Astrocyte of the spinal cord (primary cell): ENCODE measurements around the gene CYP17A1.

Experiments used
- DNase-seq: peaks from one replicate; pipeline ENCODE4 v3.0.0; 2011; ENCODE audit warnings: low read depth, low spot score
- H3K4me3 ChIP-seq: 2 replicates; pipeline ENCODE4 v1.5.1; 2011; ENCODE audit warnings: low read depth, mild to moderate bottlenecking, low read length, moderate library complexity
- in situ Hi-C: cut with HindIII; loops from 2 replicates; pipeline ENCODE4 v1.10.0; 2017; ENCODE audit warnings: low sequenced_read_pairs
- TF ChIP-seq, protein P1 (sequence below): IDR thresholded peaks from 2 replicates; pipeline ENCODE4 v1.5.1; 2012; ENCODE audit warnings: low read depth, mild to moderate bottlenecking, low read length, inconsistent platforms

The CYP17A1 gene

DNA sequence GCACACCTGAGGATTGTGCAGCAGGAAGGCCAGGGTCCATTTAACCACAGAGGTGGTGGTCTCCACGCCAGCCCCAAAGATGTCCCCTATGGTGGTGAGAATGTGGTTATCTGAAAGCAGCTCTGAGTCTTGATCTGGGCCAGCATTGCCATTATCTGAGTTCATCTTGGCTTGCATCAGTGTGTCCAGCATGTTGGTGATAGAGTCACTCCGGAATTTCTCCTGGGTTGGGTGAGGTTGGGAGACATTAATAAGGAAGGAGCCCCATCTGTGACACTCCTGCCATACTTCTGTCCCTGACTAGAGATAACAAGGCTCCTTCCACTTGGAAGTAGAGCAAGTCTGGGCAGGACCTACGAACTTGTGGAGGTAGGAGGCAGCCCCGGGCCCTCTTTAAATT, 4.2 kb downstream of the CYP17A1 start:
- TF ChIP-seq, protein P1, sequence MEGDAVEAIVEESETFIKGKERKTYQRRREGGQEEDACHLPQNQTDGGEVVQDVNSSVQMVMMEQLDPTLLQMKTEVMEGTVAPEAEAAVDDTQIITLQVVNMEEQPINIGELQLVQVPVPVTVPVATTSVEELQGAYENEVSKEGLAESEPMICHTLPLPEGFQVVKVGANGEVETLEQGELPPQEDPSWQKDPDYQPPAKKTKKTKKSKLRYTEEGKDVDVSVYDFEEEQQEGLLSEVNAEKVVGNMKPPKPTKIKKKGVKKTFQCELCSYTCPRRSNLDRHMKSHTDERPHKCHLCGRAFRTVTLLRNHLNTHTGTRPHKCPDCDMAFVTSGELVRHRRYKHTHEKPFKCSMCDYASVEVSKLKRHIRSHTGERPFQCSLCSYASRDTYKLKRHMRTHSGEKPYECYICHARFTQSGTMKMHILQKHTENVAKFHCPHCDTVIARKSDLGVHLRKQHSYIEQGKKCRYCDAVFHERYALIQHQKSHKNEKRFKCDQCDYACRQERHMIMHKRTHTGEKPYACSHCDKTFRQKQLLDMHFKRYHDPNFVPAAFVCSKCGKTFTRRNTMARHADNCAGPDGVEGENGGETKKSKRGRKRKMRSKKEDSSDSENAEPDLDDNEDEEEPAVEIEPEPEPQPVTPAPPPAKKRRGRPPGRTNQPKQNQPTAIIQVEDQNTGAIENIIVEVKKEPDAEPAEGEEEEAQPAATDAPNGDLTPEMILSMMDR, result no peak
- H3K4me3 ChIP-seq, result no peak overlapping the region
- in situ Hi-C loops, result no loop called here
- DNase-seq, result no peak

DNA sequence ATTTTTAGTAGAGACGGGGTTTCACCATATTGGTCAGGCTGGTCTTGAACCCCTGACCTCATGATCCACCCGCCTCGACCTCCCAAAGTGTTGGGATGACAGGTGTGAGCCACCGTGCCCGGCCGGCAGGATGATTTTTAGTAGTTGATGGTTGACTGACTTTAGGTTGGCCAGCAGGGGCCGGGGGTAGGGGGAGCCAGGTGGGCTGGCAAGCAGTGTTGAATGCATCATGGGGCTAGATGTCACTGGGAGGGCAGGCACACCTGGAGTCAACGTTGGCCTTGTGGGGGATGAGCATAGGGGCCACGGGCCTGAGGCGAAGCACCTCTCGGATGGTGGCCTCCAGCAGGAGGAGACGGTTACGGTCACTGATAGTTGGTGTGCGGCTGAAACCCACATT, 5.0 kb downstream of the CYP17A1 start:
- in situ Hi-C loops, result no loop called here
- DNase-seq, result no peak
- no peak overlapping the region for H3K4me3 ChIP-seq
- TF ChIP-seq, protein P1, result no peak

DNA sequence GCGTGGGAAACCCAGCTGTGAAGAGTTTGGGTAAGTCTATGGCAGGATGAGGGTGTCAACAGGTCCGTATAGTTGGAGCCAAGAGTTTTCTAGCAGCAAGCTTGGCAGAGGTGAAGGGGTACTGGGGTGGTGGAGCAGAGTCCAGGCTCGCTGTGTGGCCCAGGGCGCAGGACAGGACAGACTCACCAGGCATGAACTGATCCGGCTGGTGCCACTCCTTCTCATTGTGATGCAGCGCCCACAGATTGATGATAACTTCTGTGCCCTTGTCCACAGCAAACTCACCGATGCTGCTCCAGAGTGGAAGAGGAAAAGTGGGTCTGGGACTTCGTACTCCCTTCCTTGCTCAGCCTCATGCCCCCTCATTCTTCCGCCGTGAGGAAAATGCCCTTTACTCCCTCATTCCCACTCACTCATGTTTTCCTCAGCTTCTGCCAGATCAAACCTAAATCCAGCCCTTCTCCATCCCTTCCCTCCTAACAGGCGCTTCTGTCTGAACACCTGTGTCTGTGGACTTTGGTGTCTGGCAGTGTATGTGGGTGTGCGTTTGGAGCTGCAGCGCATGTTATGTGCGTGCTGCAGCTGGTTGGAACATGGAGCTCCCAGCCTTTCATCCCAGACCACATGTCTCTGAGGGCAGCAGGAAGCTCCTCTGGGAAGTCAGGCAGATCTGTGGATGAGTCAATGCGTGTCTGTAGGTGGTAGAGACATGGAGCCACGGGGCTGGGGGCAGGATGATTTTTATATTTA, 5.7 kb downstream of the CYP17A1 start:
- TF ChIP-seq, protein P1, result no peak
- DNase-seq, result peak; percentile 18
- in situ Hi-C loops, result no loop called here
- no peak overlapping the region for H3K4me3 ChIP-seq

DNA sequence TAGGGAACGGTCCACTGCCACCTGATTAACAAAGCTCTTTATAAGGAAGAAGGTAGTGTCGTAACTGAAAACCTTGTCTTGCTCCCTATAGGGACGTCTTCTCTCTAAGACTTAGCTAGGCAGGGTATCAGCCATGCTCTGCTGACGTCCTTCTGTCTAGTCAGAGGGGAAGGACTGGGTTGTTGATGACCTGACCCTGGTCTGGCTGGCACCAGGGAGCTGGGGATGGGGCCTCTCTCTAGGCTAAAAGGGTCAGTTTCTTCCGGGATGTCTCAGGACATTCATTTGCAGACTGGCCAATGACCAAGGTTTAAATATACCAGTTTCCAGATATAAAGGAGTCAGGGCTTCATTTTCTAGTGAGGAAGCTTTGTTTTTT, 9.6 kb downstream of the CYP17A1 start:
- TF ChIP-seq, protein P1, result no peak
- H3K4me3 ChIP-seq, result no peak overlapping the region
- in situ Hi-C loops, result no loop called here
- no peak for DNase-seq

DNA sequence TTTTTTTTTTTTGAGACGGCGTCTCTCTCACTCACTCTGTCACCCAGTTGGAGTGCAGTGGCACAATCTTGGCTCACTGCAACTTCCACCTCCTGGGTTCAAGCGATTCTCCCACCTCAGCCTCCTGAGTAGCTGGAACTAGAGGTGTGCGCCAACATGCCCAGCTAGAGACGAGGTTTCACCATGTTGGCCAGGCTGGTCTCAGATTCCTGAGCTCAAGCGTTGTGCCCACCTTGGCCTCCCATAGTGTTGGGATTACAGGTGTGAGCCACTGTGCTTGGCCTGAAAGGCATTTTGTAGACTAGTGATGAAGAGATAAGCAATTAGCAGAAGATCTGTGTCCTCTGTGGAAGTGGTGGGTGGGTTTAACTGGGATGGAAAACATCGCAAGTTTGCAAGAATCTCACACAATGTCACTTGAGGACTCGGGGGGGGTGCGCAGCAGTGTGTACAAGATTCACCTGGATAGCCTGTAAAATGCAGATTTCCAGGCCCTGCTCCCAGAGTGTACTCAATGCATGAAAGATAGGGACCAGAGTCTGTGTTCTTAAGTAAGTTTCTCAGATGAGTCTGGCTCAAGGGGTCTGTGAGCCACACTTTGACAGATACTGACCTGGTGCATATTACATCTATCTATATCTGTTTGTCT, 10.9 kb downstream of the CYP17A1 start:
- no peak for DNase-seq
- no peak overlapping the region for H3K4me3 ChIP-seq
- TF ChIP-seq, protein P1, result no peak
- in situ Hi-C loops, result no loop called here

DNA sequence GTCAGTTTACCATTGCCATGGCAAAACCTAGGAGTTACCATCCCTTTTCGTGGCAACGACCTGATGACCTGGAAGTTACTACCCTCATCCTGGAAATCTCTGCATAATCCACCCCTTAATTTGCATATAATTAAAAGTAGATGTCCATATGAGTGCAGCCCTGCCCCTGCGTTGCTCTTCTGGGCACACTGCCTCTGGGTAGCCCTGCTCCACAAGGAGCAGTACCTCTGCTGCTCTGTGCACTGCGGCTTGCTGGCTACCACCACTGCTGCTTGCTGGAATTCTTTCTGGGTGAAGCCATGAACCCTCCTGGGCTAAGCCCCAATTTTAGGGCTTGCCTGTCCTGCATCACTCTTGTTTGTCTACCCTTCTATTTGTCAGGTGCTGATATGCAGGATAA, 12.5 kb downstream of the CYP17A1 start:
- DNase-seq, result no peak
- TF ChIP-seq, protein P1, result no peak
- in situ Hi-C loops, result no loop called here
- H3K4me3 ChIP-seq, result no peak overlapping the region
